Inflammatory macrophage treated with lipopolysaccharide for 1 hour (primary cell): Measurements from ENCODE around the gene PSORS1C1.
"Not testable (repeated sequence)": the region's sequence is repeated elsewhere in the genome, so short reads cannot be mapped to it uniquely, and the experiment has no call there.

Source experiments
- DNase-seq, 2 donors: peaks; one replicate each; pipeline ENCODE4 v3.0.0-alpha.2; 2020 to 2022

The PSORS1C1 gene

GRCh38 chr6:31180500-31180899 lies 65.9 kb downstream of the PSORS1C1 start:
- peak; percentile 60 to 74 for DNase-seq

DNA sequence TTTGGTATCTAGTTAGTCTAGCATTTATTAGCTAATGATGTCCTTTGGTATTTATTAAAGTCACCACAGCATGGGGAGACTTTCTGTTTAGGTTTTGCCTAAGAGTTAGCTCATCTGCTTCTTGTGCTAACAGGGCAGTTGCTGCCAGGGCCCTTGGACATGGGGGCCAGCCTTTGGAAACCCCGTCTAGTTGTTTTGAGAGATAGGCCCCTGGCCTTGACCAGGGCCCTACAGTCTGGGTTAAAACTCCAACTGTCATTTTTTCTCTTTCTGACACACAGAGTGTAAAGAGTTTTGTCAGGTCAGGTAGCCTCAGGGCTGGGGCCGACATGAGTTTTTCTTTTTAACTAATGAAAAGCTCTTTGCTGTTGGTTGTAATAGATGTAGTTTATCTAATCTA lies 68.7 kb downstream of the PSORS1C1 start:
- not testable (repeated sequence) for DNase-seq

GRCh38 chr6:31183859-31184258 lies 69.3 kb downstream of the PSORS1C1 start:
- DNase-seq, result not testable (repeated sequence)

GRCh38 chr6:31185695-31186051 lies 71.1 kb downstream of the PSORS1C1 start:
- not testable (repeated sequence) for DNase-seq

- no peak for DNase-seq
Measured at GRCh38 chr6:31186052-31186734, 71.6 kb downstream of the PSORS1C1 start.

- DNase-seq, result no peak
Measured at GRCh38 chr6:31187780-31188194, 73.2 kb downstream of the PSORS1C1 start.

DNA sequence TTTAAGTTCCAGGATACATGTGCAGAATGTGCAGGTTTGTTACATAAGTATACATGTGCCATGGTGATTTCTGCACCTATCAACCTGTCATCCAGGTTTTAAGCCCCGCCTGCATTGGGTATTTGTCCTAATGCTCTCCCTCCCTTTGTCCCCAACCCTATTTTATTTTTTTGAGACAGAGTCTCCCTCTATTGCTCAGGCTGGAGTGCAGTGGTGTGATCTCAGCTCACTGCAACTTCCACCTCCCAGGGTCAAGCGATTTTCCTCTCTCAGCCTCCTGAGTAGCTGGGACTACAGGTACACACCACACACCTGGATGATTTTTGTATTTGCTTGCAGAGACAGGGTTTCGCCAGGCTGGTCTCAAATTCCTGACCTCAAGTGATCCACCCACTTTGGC lies 74.6 kb downstream of the PSORS1C1 start:
- DNase-seq, result not testable (repeated sequence)
